GM12875 (cell line): Measurements from ENCODE around the gene CASP10.

ENCODE experiments used
- H3K4me3 ChIP-seq: one replicate; pipeline ENCODE4 v1.5.1; 2011; ENCODE audit warnings: low read depth, low read length, control low read depth
- CTCF ChIP-seq: IDR thresholded peaks from 2 replicates; pipeline ENCODE4 v1.5.1; 2011; ENCODE audit warnings: low read depth, mild to moderate bottlenecking, control low read depth, inconsistent platforms, low read length, moderate library complexity, borderline replicate concordance; ENCODE audit not compliant: insufficient read depth

The CASP10 gene

GRCh38 chr2:201191132-201191875 lies 8.4 kb downstream of the CASP10 start:
- TF ChIP-seq CTCF, result no peak
- H3K4me3 ChIP-seq, result no peak overlapping the region

GRCh38 chr2:201194097-201194496 lies 11.2 kb downstream of the CASP10 start:
- H3K4me3 ChIP-seq, result no peak overlapping the region
- TF ChIP-seq CTCF, result no peak

- TF ChIP-seq CTCF, result no peak
- H3K4me3 ChIP-seq, result no peak overlapping the region
Observed at GRCh38 chr2:201195331-201195730, 12.4 kb downstream of the CASP10 start.

GRCh38 chr2:201196003-201196402 lies 13.1 kb downstream of the CASP10 start:
- no peak overlapping the region for H3K4me3 ChIP-seq
- no peak for TF ChIP-seq CTCF

GRCh38 chr2:201196803-201197202 lies 13.9 kb downstream of the CASP10 start:
- no peak overlapping the region for H3K4me3 ChIP-seq
- no peak for TF ChIP-seq CTCF

- TF ChIP-seq CTCF, result no peak
Observed at GRCh38 chr2:201197781-201198180, 14.8 kb downstream of the CASP10 start.

GRCh38 chr2:201199847-201200246 lies 16.9 kb downstream of the CASP10 start:
- TF ChIP-seq CTCF, result no peak
- no peak overlapping the region for H3K4me3 ChIP-seq

More at GRCh38 chr2:201197781-201198180, 14.8 kb downstream of the CASP10 start:
- no peak overlapping the region for H3K4me3 ChIP-seq
